GM21423 (cell line): ENCODE data around the gene NGFR.

ENCODE experiments used
- ATAC-seq: cut with Tn5 transposase; IDR thresholded peaks from one replicate; pipeline ENCODE4 v1.9.1; 2021; ENCODE audit warnings: mild to moderate bottlenecking, moderate library complexity; ENCODE audit not compliant: unreplicated experiment

Gene NGFR

DNA sequence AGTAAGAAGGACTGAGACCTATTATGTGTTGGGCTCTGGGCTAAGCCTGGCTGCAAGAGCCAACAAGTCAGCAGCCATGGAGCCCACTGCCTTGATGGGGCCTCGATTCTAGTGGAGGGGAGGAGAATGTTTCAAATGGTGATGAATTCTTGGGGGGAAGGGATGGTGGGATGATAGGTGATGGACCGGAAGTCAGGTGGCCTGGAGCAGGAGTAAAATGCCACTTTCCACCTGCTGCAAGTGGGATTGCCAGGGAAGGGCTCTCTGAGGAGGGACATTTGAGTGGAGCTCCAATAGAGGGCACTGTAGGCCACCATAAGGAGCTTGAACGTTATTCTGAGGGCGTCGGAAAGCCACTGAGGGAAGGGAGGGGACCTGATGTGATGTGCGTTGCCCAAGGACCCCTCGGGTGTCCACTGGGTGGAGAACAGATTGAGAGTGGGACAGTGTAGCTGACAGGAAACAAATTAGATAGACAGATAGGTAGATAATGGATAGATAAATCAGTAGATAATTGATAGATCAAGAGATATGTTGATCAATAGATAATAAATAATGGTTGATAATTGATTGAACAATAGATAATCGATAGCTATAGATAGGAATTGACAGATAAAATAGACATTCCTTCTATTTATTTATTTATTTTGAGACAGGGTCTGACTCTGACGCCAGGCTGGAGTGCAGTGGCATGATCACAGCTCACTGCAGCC, 62.4 kb downstream of the NGFR start:
- ATAC-seq = no peak
